Esophagus muscularis mucosa (tissue), 4 donors: ENCODE data around the gene LDB3. TPM values are rescaled to one million over a fixed set of nuclear protein-coding genes. Genes with fewer than 3 reads are reported as not detected.

ENCODE experiments used
- DNase-seq: peaks from one replicate; pipeline ENCODE4 v3.0.0-alpha.2; 2017; ENCODE audit errors: extremely low spot score
- H3K27ac ChIP-seq, 4 donors: fragments of 200-600 bp; sonication (generic); replicated peaks in 1 of 4; 1 replicate in 3 of 4; 2 replicates in 1 of 4; pipeline ENCODE4 v1.5.1; 2016 to 2019; ENCODE audit warnings: mild to moderate bottlenecking in 1 of 4
- H3K27me3 ChIP-seq, 4 donors: fragments of 200-600 bp; sonication (generic); one replicate each; pipeline versions ENCODE4 v1.5.1 to v1.6.0; 2016 to 2019
- H3K36me3 ChIP-seq, 4 donors: fragments of 200-600 bp; sonication (generic); one replicate each; pipeline ENCODE4 v1.5.1; 2016 to 2019
- H3K4me1 ChIP-seq, 4 donors: fragments of 200-600 bp; sonication (generic); one replicate each; pipeline ENCODE4 v1.5.1; 2016 to 2019
- H3K4me3 ChIP-seq, 4 donors: fragments of 200-600 bp; sonication (generic); 1 replicate in 2 of 4; 2 replicates in 2 of 4; pipeline ENCODE4 v1.5.1; 2016 to 2019; ENCODE audit warnings: mild to moderate bottlenecking in 4 of 4, moderate library complexity in 1 of 4
- H3K9me3 ChIP-seq, 4 donors: fragments of 200-600 bp; sonication (generic); 1 replicate in 3 of 4; 2 replicates in 1 of 4; pipeline ENCODE4 v1.5.1; 2016 to 2019
- CTCF ChIP-seq, 3 experiments: fragments of 200-600 bp in 2 of 3; fragments of 450-650 bp in 1 of 3; sonication (generic) in 2 of 3; IDR thresholded peaks; one replicate each; pipeline ENCODE4 v1.5.1; 2017 to 2019; ENCODE audit warnings: antibody characterized with exemption in 3 of 3, mild to moderate bottlenecking in 2 of 3, moderate library complexity in 1 of 3
- EP300 ChIP-seq: sonication (generic); formaldehyde crosslinking; IDR thresholded peaks from one replicate; pipeline ENCODE4 v1.6.1; 2017; ENCODE audit warnings: antibody characterized with exemption
- POLR2A ChIP-seq: fragments of 450-650 bp; IDR thresholded peaks from one replicate; pipeline ENCODE4 v1.6.1; 2017; ENCODE audit warnings: antibody characterized with exemption, moderate library complexity, mild to moderate bottlenecking, low read depth
- POLR2AphosphoS5 ChIP-seq, 2 donors: sonication (generic); formaldehyde crosslinking; IDR thresholded peaks; one replicate each; pipeline ENCODE4 v1.6.1; 2017; ENCODE audit warnings: antibody characterized with exemption in 2 of 2
- WGBS: methylation state at CpG from one replicate; pipeline ENCODE4 v1.1.5; 2018; 5-methylcytosine and 5-hydroxymethylcytosine counted together
- intact Hi-C: fragments of 100-400 bp; cut with DNase I; formaldehyde crosslinking; loops from one replicate; pipeline ENCODE4 v1.15.1; 2023
- total RNA-seq, 4 donors: library from RNA; depleted of rRNA; stranded (reverse); fragments of >200 nt; gene quantifications; one replicate each; pipeline versions ENCODE4 v1.1.0 to v1.2.1, GENCODE V29; 2016

LDB3 gene
- total RNA-seq, 4 donors from 2014 or later: 12.6 to 42.3 (median 21.6) TPM

- DNase-seq: no peak
- Histone ChIP-seq H3K27ac (no peak overlapping the region), H3K9me3 (no peaks in the 10 kb centered on the region), H3K36me3 (no peaks in the 10 kb centered on the region), H3K4me1 (peaks cover 32 to 97% (median 86%) of the 10 kb centered on the region in 4 donors), H3K27me3 (no peaks in the 10 kb centered on the region), H3K4me3 (no peak overlapping the region)
- TF ChIP-seq POLR2A (no peak), POLR2AphosphoS5 (IDR thresholded peaks at IDR 0.05) (no peak), CTCF (IDR thresholded peaks at IDR 0.05) (no peak), EP300 (no peak)
- intact Hi-C loops: no loop called here
- 71% methylated on average over 2 of the region's 2 CpGs for WGBS
These were observed 97.2 kb downstream of the LDB3 start for GRCh38 chr10:86765548-86765947.

GRCh38 chr10:86768412-86769062 is 100.2 kb downstream of the LDB3 start:
- Histone ChIP-seq H3K27ac (peak overlapping the region in 1 of 4 donors; percentile 7), H3K9me3 (no peaks in the 10 kb centered on the region), H3K27me3 (no peaks in the 10 kb centered on the region), H3K36me3 (no peaks in the 10 kb centered on the region), H3K4me3 (no peak overlapping the region), H3K4me1 (peaks cover 24 to 96% (median 87%) of the 10 kb centered on the region in 4 donors)
- no peak for TF ChIP-seq CTCF (IDR thresholded peaks at IDR 0.05)
- no peak for TF ChIP-seq POLR2A
- no peak for TF ChIP-seq POLR2AphosphoS5 (IDR thresholded peaks at IDR 0.05)
- no peak for TF ChIP-seq EP300
- intact Hi-C loops: no loop called here
- WGBS: 60% methylated on average over 1 of the region's 1 CpG
- no peak for DNase-seq

- H3K4me3 ChIP-seq: no peak overlapping the region
- H3K9me3 ChIP-seq: no peaks in the 10 kb centered on the region
- intact Hi-C loops: no loop called here
- peak overlapping the region in 1 of 4 donors; percentile 7 for H3K27ac ChIP-seq
- H3K4me1 ChIP-seq: peaks cover 30 to 99% (median 91%) of the 10 kb centered on the region in 4 donors
- no peaks in the 10 kb centered on the region for H3K36me3 ChIP-seq
- DNase-seq: no peak
- WGBS: 93% methylated on average over 10 of the region's 10 CpGs
- no peaks in the 10 kb centered on the region for H3K27me3 ChIP-seq
- TF ChIP-seq POLR2A: no peak
- no peak for TF ChIP-seq POLR2AphosphoS5 (IDR thresholded peaks at IDR 0.05)
- TF ChIP-seq EP300: no peak
- no peak for TF ChIP-seq CTCF (IDR thresholded peaks at IDR 0.05)
These were observed 101.7 kb downstream of the LDB3 start for GRCh38 chr10:86769991-86770390.

GRCh38 chr10:86770412-86770960 is 102.2 kb downstream of the LDB3 start:
- no peak for DNase-seq
- H3K36me3 ChIP-seq: no peaks in the 10 kb centered on the region
- 53% methylated on average over 2 of the region's 2 CpGs for WGBS
- intact Hi-C loops: no loop called here
- H3K4me3 ChIP-seq: no peak overlapping the region
- no peaks in the 10 kb centered on the region for H3K27me3 ChIP-seq
- H3K9me3 ChIP-seq: no peaks in the 10 kb centered on the region
- H3K27ac ChIP-seq: peak overlapping the region in 1 of 4 donors; percentile 7
- peaks cover 35 to 99% (median 92%) of the 10 kb centered on the region in 4 donors for H3K4me1 ChIP-seq
- TF ChIP-seq CTCF (IDR thresholded peaks at IDR 0.05): no peak
- TF ChIP-seq POLR2AphosphoS5 (IDR thresholded peaks at IDR 0.05): no peak
- TF ChIP-seq POLR2A: no peak
- no peak for TF ChIP-seq EP300
